HG02759 (cell line): ENCODE data around the gene STK36.
A peak's percentile ranks its signal among the peaks of the same experiment; 100 is the strongest.

Experiments
- ATAC-seq: cut with Tn5 transposase; IDR thresholded peaks from one replicate; pipeline ENCODE4 v1.9.1; 2021; ENCODE audit warnings: mild to moderate bottlenecking, moderate library complexity; ENCODE audit not compliant: unreplicated experiment

STK36 gene

GRCh38 chr2:218720048-218721041, 48.5 kb downstream of the STK36 start:
- no peak for ATAC-seq

GRCh38 chr2:218721488-218721887, 49.6 kb downstream of the STK36 start:
- ATAC-seq = no peak

GRCh38 chr2:218721934-218722333, 50.0 kb downstream of the STK36 start:
- no peak for ATAC-seq

- no peak for ATAC-seq
Observed at GRCh38 chr2:218722419-218722818, 50.5 kb downstream of the STK36 start.

- ATAC-seq = no peak
Observed at GRCh38 chr2:218722876-218723785, 51.2 kb downstream of the STK36 start.

- ATAC-seq = no peak
Observed at GRCh38 chr2:218726004-218726574, 54.2 kb downstream of the STK36 start.

GRCh38 chr2:218727502-218728165, 55.7 kb downstream of the STK36 start:
- no peak for ATAC-seq

- ATAC-seq = no peak
Observed at GRCh38 chr2:218729640-218730039, 57.8 kb downstream of the STK36 start.

- ATAC-seq = no peak
Observed at GRCh38 chr2:218732052-218732760, 60.3 kb downstream of the STK36 start.

GRCh38 chr2:218732761-218733158, 60.9 kb downstream of the STK36 start:
- no peak for ATAC-seq

- peak; percentile 80 for ATAC-seq
Observed at GRCh38 chr2:218733171-218734021, 61.5 kb downstream of the STK36 start.

GRCh38 chr2:218734190-218734975, 62.5 kb downstream of the STK36 start:
- ATAC-seq = no peak

GRCh38 chr2:218736531-218736930, 64.6 kb downstream of the STK36 start:
- no peak for ATAC-seq

- ATAC-seq = no peak
Observed at GRCh38 chr2:218743068-218743467, 71.2 kb downstream of the STK36 start.

- ATAC-seq = no peak
Observed at GRCh38 chr2:218744615-218745014, 72.7 kb downstream of the STK36 start.

GRCh38 chr2:218745160-218745558, 73.3 kb downstream of the STK36 start:
- ATAC-seq = no peak

- no peak for ATAC-seq
Observed at GRCh38 chr2:218745559-218746469, 73.9 kb downstream of the STK36 start.
